ENCODE measurements around the gene SORCS2.

DNA sequence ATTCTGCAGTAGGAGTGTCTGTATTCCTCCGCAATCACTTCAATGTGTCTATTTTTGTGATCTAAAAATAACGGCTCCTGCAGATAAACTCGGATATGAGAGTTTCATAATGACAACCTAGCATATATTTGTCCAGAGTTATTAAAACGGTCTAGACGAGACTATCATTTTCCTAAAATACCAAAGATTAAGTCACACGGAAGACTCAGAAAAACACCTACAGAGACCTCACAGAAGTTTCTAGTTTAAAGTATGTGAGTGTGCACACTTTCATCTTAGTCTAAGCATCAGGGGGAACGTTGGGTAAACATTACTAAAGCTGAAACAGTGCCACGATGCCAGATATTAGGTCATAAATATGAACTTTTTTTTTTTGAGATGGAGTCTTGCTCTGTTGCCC lies 590.4 kb downstream of the SORCS2 start:
- TF ChIP-seq, protein P1, sequence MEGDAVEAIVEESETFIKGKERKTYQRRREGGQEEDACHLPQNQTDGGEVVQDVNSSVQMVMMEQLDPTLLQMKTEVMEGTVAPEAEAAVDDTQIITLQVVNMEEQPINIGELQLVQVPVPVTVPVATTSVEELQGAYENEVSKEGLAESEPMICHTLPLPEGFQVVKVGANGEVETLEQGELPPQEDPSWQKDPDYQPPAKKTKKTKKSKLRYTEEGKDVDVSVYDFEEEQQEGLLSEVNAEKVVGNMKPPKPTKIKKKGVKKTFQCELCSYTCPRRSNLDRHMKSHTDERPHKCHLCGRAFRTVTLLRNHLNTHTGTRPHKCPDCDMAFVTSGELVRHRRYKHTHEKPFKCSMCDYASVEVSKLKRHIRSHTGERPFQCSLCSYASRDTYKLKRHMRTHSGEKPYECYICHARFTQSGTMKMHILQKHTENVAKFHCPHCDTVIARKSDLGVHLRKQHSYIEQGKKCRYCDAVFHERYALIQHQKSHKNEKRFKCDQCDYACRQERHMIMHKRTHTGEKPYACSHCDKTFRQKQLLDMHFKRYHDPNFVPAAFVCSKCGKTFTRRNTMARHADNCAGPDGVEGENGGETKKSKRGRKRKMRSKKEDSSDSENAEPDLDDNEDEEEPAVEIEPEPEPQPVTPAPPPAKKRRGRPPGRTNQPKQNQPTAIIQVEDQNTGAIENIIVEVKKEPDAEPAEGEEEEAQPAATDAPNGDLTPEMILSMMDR (IDR thresholded peaks at IDR 0.05; ENCODE audit: insufficient read depth, low read depth, low read length), result no peak
- no peak for TF ChIP-seq EZH2 (IDR thresholded peaks at IDR 0.05; ENCODE audit: insufficient read depth, low read length)

Data from astrocyte (in vitro differentiated cells and primary cell).